Measurements from ENCODE around the gene LPIN1.

DNA sequence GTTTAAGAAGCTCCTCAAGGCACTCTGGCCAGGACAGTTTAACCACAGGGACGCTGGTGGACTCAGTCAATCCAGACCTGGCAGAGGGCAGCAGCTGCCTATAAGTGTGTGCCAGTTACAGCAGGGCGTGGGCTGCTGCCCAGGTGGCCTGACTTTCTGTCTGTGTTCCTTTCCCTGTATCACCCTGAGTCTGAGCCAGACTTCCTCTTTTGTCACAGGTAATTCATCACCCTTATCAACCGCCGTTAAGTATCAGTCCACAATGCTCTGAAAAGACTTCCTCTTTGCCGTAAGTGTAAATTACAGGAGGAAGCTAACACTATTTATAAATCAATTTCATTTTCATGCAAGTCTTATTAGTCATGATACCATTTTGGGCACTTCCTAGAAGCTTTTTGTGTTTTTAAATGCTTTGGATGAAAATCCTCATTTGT, 7.0 kb downstream of the LPIN1 start:
- no peak for TF ChIP-seq TAF1 (IDR thresholded peaks at IDR 0.05; ENCODE audit: borderline replicate concordance, insufficient read depth, low read length)
- no peak for TF ChIP-seq POLR2AphosphoS5 (IDR thresholded peaks at IDR 0.05; ENCODE audit: low read depth, low read length)
